Bronchial epithelial cell (primary cell): ENCODE results near the gene LIN54. TPM values are rescaled to one million over a fixed set of nuclear protein-coding genes. Genes with fewer than 3 reads are reported as not detected.

Experiments used
- DNase-seq: peaks from one replicate; pipeline ENCODE4 v3.0.0-alpha.2; 2010; ENCODE audit warnings: low read depth
- FAIRE-seq: peaks from 2 replicates; lab custom pipeline; 2011; peaks lifted over from hg19 to GRCh38; lab: Jason Lieb, UNC
- H3K27me3 ChIP-seq: 2 replicates; pipeline ENCODE4 v1.5.1; 2011; ENCODE audit warnings: low read length; ENCODE audit not compliant: control insufficient read depth, insufficient read depth
- H3K36me3 ChIP-seq: 2 replicates; pipeline ENCODE4 v1.5.1; 2011; ENCODE audit warnings: low read length; ENCODE audit not compliant: control insufficient read depth, insufficient read depth
- H3K4me3 ChIP-seq: 2 replicates; pipeline ENCODE4 v1.5.1; 2011; ENCODE audit warnings: mild to moderate bottlenecking, low read depth, low read length, control low read depth
- CTCF ChIP-seq: IDR thresholded peaks from 2 replicates; pipeline ENCODE4 v1.5.1; 2011; ENCODE audit warnings: mild to moderate bottlenecking, moderate library complexity, low read length, control low read depth, inconsistent platforms; ENCODE audit not compliant: insufficient read depth, severe bottlenecking
- total RNA-seq: library from RNA; depleted of rRNA; stranded (reverse); fragments of >200 nt; gene quantifications from 2 replicates; pipeline ENCODE4 v1.2.1, GENCODE V29; 2014

LIN54 gene
- total RNA-seq, 1 donor from 2014 or later, result 6.6 TPM

GRCh38 chr4:82909326-82909725 is 101.3 kb downstream of the LIN54 start:
- Histone ChIP-seq H3K4me3 (no peak overlapping the region), H3K27me3 (no peaks in the 10 kb centered on the region), H3K36me3 (no peaks in the 10 kb centered on the region)
- DNase-seq, result no peak
- FAIRE-seq, result no peak
- no peak for TF ChIP-seq CTCF

GRCh38 chr4:82906469-82906868 is 104.2 kb downstream of the LIN54 start:
- Histone ChIP-seq H3K27me3 (no peaks in the 10 kb centered on the region), H3K36me3 (no peaks in the 10 kb centered on the region), H3K4me3 (no peak overlapping the region)
- DNase-seq (no peak), FAIRE-seq (no peak)
- no peak for TF ChIP-seq CTCF

GRCh38 chr4:82905205-82905604 is 105.4 kb downstream of the LIN54 start:
- H3K27me3 ChIP-seq, result no peaks in the 10 kb centered on the region
- FAIRE-seq (no peak), DNase-seq (peak; percentile 82)
- TF ChIP-seq CTCF, result no peak
- H3K36me3 ChIP-seq, result no peaks in the 10 kb centered on the region
- H3K4me3 ChIP-seq, result no peak overlapping the region

GRCh38 chr4:82903737-82904136 is 106.9 kb downstream of the LIN54 start:
- no peaks in the 10 kb centered on the region for H3K27me3 ChIP-seq
- FAIRE-seq, result no peak
- no peak for TF ChIP-seq CTCF
- no peaks in the 10 kb centered on the region for H3K36me3 ChIP-seq
- H3K4me3 ChIP-seq, result no peak overlapping the region
- DNase-seq, result no peak

- Histone ChIP-seq H3K27me3 (no peaks in the 10 kb centered on the region), H3K4me3 (peak overlapping the region; percentile 60), H3K36me3 (no peaks in the 10 kb centered on the region)
- no peak for DNase-seq
- FAIRE-seq, result no peak
- TF ChIP-seq CTCF, result no peak
Observed at GRCh38 chr4:82901183-82901718, 109.4 kb downstream of the LIN54 start.
